Measurements from ENCODE around the gene JMY. TPM values are rescaled to one million over a fixed set of nuclear protein-coding genes. Genes with fewer than 3 reads are reported as not detected.

JMY gene
- total RNA-seq, 1 donor from 2014 or later: 11.8 TPM

DNA sequence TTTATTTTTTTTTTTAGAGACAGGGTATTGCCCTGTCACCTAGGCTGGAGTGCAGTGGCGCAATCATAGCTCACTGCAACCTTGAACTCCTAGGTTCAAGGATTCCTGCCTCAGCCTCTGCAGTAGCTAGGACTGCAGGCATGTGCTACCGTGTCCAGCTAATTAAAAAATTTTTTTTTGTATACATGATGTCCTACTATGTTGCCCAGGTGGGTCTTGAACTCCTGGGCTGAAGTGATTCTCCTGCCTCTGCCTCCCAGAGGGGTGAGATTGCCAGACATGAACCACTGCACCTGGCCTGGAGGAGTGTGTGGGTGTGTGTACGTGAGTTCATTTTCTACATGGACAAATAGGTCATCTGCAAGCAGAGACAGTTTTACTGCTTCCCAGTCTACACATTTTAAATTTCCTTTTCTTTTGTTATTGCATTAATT, 33.8 kb downstream of the JMY start:
- Histone ChIP-seq H3K27me3 (ENCODE audit: low read depth) (no peaks in the 10 kb centered on the region), H3K27ac (replicated peaks) (no peak overlapping the region), H3K4me3 (no peak overlapping the region), H3K9me3 (replicated peaks) (peaks cover 18% of the 10 kb centered on the region), H3K36me3 (no peaks in the 10 kb centered on the region), H3K4me1 (peaks cover 10% of the 10 kb centered on the region)
- intact Hi-C loops (cut with micrococcal nuclease): no loop called here
- DNase-seq: no peak
- TF ChIP-seq, protein P1, sequence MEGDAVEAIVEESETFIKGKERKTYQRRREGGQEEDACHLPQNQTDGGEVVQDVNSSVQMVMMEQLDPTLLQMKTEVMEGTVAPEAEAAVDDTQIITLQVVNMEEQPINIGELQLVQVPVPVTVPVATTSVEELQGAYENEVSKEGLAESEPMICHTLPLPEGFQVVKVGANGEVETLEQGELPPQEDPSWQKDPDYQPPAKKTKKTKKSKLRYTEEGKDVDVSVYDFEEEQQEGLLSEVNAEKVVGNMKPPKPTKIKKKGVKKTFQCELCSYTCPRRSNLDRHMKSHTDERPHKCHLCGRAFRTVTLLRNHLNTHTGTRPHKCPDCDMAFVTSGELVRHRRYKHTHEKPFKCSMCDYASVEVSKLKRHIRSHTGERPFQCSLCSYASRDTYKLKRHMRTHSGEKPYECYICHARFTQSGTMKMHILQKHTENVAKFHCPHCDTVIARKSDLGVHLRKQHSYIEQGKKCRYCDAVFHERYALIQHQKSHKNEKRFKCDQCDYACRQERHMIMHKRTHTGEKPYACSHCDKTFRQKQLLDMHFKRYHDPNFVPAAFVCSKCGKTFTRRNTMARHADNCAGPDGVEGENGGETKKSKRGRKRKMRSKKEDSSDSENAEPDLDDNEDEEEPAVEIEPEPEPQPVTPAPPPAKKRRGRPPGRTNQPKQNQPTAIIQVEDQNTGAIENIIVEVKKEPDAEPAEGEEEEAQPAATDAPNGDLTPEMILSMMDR (IDR thresholded peaks at IDR 0.05; ENCODE audit: borderline replicate concordance): no peak

DNA sequence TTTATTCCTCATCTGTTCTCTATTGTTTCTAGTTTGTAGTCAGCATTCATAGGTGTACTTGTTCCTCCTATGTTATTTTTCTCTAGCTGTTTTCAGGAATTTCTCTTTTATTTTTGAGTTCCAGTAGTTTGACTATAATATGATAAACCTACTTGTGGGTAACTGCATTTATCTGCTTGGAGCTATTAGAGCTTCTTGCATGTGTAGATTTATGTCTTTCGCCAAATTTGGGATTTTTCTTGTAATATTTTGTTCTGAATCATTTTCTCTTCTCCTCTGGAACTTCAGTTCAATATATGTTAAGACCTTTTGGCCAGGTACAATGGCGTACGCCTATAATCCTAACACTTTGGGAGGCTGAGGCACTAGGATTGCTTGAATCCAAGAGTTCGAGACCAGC, 37.4 kb downstream of the JMY start:
- Histone ChIP-seq H3K27me3 (ENCODE audit: low read depth) (no peaks in the 10 kb centered on the region), H3K4me3 (no peak overlapping the region), H3K27ac (replicated peaks) (no peak overlapping the region), H3K9me3 (replicated peaks) (peaks cover 18% of the 10 kb centered on the region), H3K36me3 (peaks cover 6% of the 10 kb centered on the region), H3K4me1 (peaks cover 17% of the 10 kb centered on the region)
- TF ChIP-seq, protein P1 (IDR thresholded peaks at IDR 0.05; ENCODE audit: borderline replicate concordance): no peak
- intact Hi-C loops (cut with micrococcal nuclease): no loop called here
- no peak for DNase-seq

DNA sequence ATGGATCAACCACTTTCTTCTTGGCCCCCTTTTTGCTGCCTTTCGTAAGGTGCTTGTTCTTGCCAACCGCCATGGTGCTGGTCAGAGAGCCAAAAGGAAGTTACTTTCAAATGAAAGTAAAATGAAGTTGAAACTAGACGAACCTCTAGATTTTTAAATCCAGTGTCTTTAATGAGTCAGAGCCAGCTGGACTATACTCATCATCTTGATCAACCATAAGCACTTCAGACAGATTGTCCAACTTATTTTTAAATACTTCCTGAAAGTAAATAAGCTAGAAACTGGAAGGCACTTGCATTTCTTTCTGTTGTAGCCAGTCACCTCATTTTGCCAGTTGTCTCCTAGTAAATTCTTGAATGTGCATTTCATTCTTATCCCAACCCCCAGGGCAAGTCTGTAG, 48.9 kb downstream of the JMY start:
- Histone ChIP-seq H3K4me1 (no peaks in the 10 kb centered on the region), H3K4me3 (no peak overlapping the region), H3K27ac (replicated peaks) (no peak overlapping the region), H3K9me3 (replicated peaks) (no peaks in the 10 kb centered on the region), H3K36me3 (peaks cover 21% of the 10 kb centered on the region), H3K27me3 (ENCODE audit: low read depth) (no peaks in the 10 kb centered on the region)
- TF ChIP-seq, protein P1 (IDR thresholded peaks at IDR 0.05; ENCODE audit: borderline replicate concordance): no peak
- no peak for DNase-seq
- intact Hi-C loops (cut with micrococcal nuclease): no loop called here

DNA sequence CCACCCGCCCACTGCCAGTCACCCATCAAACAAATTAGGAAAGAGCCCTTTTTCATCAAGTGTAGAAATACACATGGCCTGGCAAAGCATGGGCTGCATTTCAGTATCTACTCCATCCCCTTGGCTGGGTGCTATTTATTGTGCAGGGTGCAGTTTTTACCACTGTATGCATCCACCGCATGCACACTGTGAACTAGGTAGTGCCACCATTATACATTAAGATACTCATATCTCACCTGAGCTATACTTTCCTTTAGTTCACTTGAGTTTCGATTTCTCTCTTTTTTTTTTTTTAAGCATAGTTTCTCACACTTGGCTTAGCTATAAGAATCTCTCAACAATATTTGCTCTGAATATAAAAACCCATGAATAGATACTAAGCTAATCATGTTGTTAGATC, 49.4 kb downstream of the JMY start:
- no peak overlapping the region for H3K4me3 ChIP-seq
- H3K36me3 ChIP-seq: peaks cover 20% of the 10 kb centered on the region
- intact Hi-C loops (cut with micrococcal nuclease): no loop called here
- no peak overlapping the region for H3K27ac ChIP-seq (replicated peaks)
- TF ChIP-seq, protein P1 (IDR thresholded peaks at IDR 0.05; ENCODE audit: borderline replicate concordance): no peak
- H3K27me3 ChIP-seq (ENCODE audit: low read depth): no peaks in the 10 kb centered on the region
- no peaks in the 10 kb centered on the region for H3K9me3 ChIP-seq (replicated peaks)
- no peaks in the 10 kb centered on the region for H3K4me1 ChIP-seq
- DNase-seq: no peak

DNA sequence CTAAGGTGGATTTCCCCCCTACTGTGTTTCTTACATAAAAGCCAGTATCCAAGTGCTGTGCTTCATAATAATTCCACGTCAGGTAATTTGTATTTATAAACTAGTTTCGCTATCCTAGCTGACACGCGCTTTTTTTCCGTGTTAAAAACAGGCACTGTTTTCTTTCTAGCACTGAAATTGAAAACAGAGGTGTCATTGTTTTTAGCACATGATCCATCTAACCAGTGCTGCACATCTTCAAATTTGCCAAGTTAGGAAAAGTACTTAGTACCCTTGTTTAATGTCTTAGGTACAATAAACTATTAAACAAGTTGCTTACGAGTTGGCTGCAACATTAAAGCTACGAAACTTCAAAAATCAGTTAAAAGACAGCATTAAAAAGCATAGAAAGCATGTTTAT, 49.9 kb downstream of the JMY start:
- peaks cover 25% of the 10 kb centered on the region for H3K36me3 ChIP-seq
- H3K4me1 ChIP-seq: no peaks in the 10 kb centered on the region
- no peak for DNase-seq
- intact Hi-C loops (cut with micrococcal nuclease): no loop called here
- no peak overlapping the region for H3K27ac ChIP-seq (replicated peaks)
- TF ChIP-seq, protein P1 (IDR thresholded peaks at IDR 0.05; ENCODE audit: borderline replicate concordance): no peak
- H3K4me3 ChIP-seq: no peak overlapping the region
- no peaks in the 10 kb centered on the region for H3K9me3 ChIP-seq (replicated peaks)
- no peaks in the 10 kb centered on the region for H3K27me3 ChIP-seq (ENCODE audit: low read depth)

DNA sequence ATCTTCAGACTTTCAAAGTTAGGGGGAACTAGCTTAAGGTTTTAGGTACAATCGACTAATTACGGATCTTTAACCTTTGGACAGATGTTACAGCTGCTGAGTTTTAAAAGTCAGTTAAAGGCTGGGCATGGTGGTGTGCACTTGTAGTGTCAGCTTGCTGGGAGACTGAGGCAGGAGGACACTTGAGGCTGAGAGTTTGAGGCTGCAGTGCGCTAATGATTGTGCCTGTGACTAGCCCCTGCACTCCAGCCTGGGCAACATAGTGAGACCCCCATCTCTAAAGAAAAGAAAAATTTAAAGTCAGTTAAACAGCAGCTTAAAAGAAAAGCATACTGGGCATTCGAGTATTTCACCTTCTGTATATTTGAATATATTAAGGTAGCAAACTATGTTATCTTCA, 51.4 kb downstream of the JMY start:
- no peaks in the 10 kb centered on the region for H3K4me1 ChIP-seq
- H3K36me3 ChIP-seq: peaks cover 35% of the 10 kb centered on the region
- no peak overlapping the region for H3K27ac ChIP-seq (replicated peaks)
- no peak for DNase-seq
- no peaks in the 10 kb centered on the region for H3K9me3 ChIP-seq (replicated peaks)
- H3K27me3 ChIP-seq (ENCODE audit: low read depth): no peaks in the 10 kb centered on the region
- no peak overlapping the region for H3K4me3 ChIP-seq
- intact Hi-C loops (cut with micrococcal nuclease): no loop called here
- TF ChIP-seq, protein P1 (IDR thresholded peaks at IDR 0.05; ENCODE audit: borderline replicate concordance): no peak

Measured in left ventricle myocardium inferior (tissue), 1 donor.